ENCODE measurements around the gene DNAH9. TPM values are rescaled to one million over a fixed set of nuclear protein-coding genes. Genes with fewer than 3 reads are reported as not detected.

Gene DNAH9
- polyA plus RNA-seq, 2 of the 4 experiments (the other 2 are of a cell fraction): 0.03 to 0.04 TPM

DNA sequence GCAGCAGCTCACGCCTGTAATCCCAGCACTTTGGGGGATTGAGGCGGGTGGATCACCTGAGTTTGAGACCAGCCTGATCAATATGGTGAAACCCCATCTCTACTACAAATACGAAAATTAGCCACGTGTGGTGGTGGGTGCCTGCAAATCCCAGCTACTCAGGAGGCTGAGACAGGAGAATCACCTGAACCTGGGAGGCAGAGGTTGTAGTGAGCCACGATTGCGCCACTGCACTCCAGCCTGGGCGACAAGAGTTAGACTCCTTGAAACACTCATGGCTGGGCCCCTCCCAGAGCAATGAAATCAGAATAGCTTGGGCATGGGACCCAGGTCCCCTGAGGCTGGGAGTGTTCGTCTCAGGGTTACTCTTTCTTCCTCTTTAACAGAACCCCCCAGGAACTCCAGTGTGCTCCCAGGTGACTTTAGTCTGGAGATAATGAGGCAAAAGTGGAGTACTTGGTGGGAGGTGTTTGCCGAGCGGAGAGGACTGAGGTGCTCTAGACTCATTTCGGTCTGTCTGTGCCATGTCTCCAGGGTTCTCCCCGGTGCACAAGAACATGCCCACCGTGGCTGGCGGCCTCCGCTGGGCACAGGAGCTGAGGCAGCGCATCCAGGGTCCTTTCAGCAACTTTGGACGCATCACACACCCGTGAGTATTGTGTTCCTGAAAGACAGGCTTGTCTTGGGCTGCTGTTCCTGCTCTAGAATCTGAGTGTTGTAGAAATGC lies 41.6 kb downstream of the DNAH9 start (continued):
- TF ChIP-seq, protein P1, sequence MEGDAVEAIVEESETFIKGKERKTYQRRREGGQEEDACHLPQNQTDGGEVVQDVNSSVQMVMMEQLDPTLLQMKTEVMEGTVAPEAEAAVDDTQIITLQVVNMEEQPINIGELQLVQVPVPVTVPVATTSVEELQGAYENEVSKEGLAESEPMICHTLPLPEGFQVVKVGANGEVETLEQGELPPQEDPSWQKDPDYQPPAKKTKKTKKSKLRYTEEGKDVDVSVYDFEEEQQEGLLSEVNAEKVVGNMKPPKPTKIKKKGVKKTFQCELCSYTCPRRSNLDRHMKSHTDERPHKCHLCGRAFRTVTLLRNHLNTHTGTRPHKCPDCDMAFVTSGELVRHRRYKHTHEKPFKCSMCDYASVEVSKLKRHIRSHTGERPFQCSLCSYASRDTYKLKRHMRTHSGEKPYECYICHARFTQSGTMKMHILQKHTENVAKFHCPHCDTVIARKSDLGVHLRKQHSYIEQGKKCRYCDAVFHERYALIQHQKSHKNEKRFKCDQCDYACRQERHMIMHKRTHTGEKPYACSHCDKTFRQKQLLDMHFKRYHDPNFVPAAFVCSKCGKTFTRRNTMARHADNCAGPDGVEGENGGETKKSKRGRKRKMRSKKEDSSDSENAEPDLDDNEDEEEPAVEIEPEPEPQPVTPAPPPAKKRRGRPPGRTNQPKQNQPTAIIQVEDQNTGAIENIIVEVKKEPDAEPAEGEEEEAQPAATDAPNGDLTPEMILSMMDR (IDR thresholded peaks at IDR 0.05): no peak
- TF ChIP-seq, protein P2, sequence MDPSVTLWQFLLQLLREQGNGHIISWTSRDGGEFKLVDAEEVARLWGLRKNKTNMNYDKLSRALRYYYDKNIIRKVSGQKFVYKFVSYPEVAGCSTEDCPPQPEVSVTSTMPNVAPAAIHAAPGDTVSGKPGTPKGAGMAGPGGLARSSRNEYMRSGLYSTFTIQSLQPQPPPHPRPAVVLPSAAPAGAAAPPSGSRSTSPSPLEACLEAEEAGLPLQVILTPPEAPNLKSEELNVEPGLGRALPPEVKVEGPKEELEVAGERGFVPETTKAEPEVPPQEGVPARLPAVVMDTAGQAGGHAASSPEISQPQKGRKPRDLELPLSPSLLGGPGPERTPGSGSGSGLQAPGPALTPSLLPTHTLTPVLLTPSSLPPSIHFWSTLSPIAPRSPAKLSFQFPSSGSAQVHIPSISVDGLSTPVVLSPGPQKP (IDR thresholded peaks at IDR 0.05; ENCODE audit: low read depth, low read length): no peak

DNA sequence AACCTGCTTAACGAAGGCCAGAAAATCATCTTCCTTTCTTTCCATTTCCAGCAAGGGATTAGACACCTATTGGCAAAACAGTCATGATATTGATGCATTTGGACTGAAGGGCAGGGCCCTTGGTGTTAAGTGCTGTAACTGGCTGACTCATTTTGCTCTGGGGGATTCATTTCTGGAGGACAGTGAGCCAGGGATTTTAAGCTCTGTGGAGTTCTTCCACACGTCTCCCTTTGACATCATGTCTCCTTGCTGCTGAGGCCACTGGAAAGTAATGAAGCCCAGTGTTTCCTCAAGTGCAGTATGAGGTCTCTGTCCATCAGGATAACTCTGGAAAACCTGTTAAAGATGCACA lies 42.2 kb downstream of the DNAH9 start:
- CTCF ChIA-PET: interaction anchor here (1.1 kb wide), 1 partner anchor 765 kb away, joined by 3 read pairs; no protein-coding TSS in a partner anchor
- H3K27ac ChIP-seq: no peak overlapping the region
- ATAC-seq (no peak), DNase-seq (ENCODE audit: low read depth in 1 of 2, low spot score in 1 of 2) (no peak), FAIRE-seq (no peak)
- no peak overlapping the region for H3K4me3 ChIP-seq
- H3K4me1 ChIP-seq: no peaks in the 10 kb centered on the region
- WGBS (ENCODE audit: missing lambda C conversion rate): 0% methylated on average over 2 of the region's 2 CpGs
- H3K4me2 ChIP-seq: no peak overlapping the region
- TF ChIP-seq, protein P3, sequence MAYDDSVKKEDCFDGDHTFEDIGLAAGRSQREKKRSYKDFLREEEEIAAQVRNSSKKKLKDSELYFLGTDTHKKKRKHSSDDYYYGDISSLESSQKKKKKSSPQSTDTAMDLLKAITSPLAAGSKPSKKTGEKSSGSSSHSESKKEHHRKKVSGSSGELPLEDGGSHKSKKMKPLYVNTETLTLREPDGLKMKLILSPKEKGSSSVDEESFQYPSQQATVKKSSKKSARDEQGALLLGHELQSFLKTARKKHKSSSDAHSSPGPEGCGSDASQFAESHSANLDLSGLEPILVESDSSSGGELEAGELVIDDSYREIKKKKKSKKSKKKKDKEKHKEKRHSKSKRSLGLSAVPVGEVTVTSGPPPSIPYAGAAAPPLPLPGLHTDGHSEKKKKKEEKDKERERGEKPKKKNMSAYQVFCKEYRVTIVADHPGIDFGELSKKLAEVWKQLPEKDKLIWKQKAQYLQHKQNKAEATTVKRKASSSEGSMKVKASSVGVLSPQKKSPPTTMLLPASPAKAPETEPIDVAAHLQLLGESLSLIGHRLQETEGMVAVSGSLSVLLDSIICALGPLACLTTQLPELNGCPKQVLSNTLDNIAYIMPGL (CRISPR knock-in tag; IDR thresholded peaks at IDR 0.05; ENCODE audit: borderline replicate concordance): no peak
- TF ChIP-seq HDAC2 (IDR thresholded peaks at IDR 0.05) (no peak), MYC (IDR thresholded peaks at IDR 0.05; ENCODE audit: borderline replicate concordance, low read length) (no peak), JUNB (IDR thresholded peaks at IDR 0.05) (no peak)
- TF ChIP-seq, protein P4, sequence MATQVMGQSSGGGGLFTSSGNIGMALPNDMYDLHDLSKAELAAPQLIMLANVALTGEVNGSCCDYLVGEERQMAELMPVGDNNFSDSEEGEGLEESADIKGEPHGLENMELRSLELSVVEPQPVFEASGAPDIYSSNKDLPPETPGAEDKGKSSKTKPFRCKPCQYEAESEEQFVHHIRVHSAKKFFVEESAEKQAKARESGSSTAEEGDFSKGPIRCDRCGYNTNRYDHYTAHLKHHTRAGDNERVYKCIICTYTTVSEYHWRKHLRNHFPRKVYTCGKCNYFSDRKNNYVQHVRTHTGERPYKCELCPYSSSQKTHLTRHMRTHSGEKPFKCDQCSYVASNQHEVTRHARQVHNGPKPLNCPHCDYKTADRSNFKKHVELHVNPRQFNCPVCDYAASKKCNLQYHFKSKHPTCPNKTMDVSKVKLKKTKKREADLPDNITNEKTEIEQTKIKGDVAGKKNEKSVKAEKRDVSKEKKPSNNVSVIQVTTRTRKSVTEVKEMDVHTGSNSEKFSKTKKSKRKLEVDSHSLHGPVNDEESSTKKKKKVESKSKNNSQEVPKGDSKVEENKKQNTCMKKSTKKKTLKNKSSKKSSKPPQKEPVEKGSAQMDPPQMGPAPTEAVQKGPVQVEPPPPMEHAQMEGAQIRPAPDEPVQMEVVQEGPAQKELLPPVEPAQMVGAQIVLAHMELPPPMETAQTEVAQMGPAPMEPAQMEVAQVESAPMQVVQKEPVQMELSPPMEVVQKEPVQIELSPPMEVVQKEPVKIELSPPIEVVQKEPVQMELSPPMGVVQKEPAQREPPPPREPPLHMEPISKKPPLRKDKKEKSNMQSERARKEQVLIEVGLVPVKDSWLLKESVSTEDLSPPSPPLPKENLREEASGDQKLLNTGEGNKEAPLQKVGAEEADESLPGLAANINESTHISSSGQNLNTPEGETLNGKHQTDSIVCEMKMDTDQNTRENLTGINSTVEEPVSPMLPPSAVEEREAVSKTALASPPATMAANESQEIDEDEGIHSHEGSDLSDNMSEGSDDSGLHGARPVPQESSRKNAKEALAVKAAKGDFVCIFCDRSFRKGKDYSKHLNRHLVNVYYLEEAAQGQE (IDR thresholded peaks at IDR 0.05): no peak
- POLR2A ChIA-PET: no interaction called here
- no peaks in the 10 kb centered on the region; the same call in 2 of the 3 replicates for H3K9me3 ChIP-seq

DNA sequence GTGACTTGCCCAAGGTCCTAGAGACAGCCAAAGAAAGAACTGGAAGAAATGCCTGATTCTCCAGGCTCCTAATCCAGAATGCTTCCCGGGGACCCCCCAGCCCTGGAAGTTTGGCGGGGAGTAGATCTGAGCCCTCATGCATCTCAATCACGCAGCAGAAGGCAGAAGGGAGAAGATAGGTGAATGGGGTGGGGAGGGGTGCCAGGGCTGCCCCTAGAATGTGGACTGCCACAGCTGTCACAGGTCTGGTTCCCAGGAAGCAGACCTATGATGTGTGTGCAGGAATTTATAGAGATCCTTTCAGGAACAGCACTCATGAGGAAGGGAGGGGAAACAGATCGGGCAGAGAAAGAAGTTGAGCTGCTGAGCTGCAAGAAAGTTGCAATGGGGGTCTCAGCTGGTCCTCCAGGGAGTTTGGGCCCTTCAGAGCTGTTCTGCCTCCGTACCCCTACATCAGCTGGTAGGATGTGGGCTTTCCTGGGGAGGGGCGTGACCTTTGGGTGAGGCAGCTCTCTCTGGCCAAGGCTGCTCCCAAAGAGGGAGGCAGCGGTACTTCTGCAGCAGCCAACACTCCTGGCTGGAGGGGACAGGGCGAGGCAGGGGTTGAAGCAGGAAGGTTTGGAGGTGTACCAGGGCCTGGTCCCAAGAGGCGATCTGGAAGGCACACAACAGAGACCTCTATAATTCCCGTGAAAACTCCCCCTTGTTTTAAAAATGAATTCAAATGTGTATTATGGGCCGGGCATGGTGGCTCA lies 43.4 kb downstream of the DNAH9 start:
- no peak overlapping the region for H3K4me3 ChIP-seq
- POLR2A ChIA-PET: no interaction called here
- CTCF ChIA-PET: interaction anchor here (1.1 kb wide), 1 partner anchor 8 kb away, joined by 3 read pairs; no protein-coding TSS in a partner anchor
- no peak overlapping the region for H3K27ac ChIP-seq
- no peaks in the 10 kb centered on the region; the same call in 2 of the 3 replicates for H3K9me3 ChIP-seq
- ATAC-seq: no peak
- no peaks in the 10 kb centered on the region for H3K4me1 ChIP-seq
- FAIRE-seq: no peak
- TF ChIP-seq NR3C1 (IDR thresholded peaks at IDR 0.05): no peak
- TF ChIP-seq, protein P5, sequence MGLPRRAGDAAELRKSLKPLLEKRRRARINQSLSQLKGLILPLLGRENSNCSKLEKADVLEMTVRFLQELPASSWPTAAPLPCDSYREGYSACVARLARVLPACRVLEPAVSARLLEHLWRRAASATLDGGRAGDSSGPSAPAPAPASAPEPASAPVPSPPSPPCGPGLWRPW (IDR thresholded peaks at IDR 0.05): no peak
- DNase-seq (ENCODE audit: low read depth in 1 of 2, low spot score in 1 of 2): no peak
- no peak overlapping the region for H3K4me2 ChIP-seq
- 12% methylated on average over 11 of the region's 11 CpGs for WGBS (ENCODE audit: missing lambda C conversion rate)
